ENCODE results near the gene PPIA.
"Not testable (repeated sequence)": the region's sequence is repeated elsewhere in the genome, so short reads cannot be mapped to it uniquely, and the experiment has no call there.

PPIA gene

GRCh38 chr7:44776211-44776610 is 20.3 kb upstream of the PPIA start:
- peaks cover 12% of the 10 kb centered on the region for H3K27me3 ChIP-seq
- H3K9me3 ChIP-seq, result no peaks in the 10 kb centered on the region
- H3K4me1 ChIP-seq (ENCODE audit: control insufficient read depth in 1 of 2, insufficient read depth in 1 of 2, low read depth in 1 of 2, low read length in 1 of 2), result no peaks in the 10 kb centered on the region
- no peak for TF ChIP-seq CTCF (IDR thresholded peaks at IDR 0.05)
- H3K4me3 ChIP-seq (ENCODE audit: low read depth in 1 of 2, low read length in 1 of 2), result no peak overlapping the region
- no peaks in the 10 kb centered on the region for H3K36me3 ChIP-seq
- no peak overlapping the region for H3K27ac ChIP-seq

GRCh38 chr7:44782460-44782859 is 14.0 kb upstream of the PPIA start:
- H3K9me3 ChIP-seq, result no peaks in the 10 kb centered on the region
- H3K4me3 ChIP-seq (ENCODE audit: low read depth in 1 of 2, low read length in 1 of 2), result no peak overlapping the region
- H3K27me3 ChIP-seq, result no peaks in the 10 kb centered on the region
- no peak for TF ChIP-seq CTCF (IDR thresholded peaks at IDR 0.05)
- H3K4me1 ChIP-seq (ENCODE audit: control insufficient read depth in 1 of 2, insufficient read depth in 1 of 2, low read depth in 1 of 2, low read length in 1 of 2), result no peaks in the 10 kb centered on the region
- H3K27ac ChIP-seq, result no peak overlapping the region
- no peaks in the 10 kb centered on the region for H3K36me3 ChIP-seq

DNA sequence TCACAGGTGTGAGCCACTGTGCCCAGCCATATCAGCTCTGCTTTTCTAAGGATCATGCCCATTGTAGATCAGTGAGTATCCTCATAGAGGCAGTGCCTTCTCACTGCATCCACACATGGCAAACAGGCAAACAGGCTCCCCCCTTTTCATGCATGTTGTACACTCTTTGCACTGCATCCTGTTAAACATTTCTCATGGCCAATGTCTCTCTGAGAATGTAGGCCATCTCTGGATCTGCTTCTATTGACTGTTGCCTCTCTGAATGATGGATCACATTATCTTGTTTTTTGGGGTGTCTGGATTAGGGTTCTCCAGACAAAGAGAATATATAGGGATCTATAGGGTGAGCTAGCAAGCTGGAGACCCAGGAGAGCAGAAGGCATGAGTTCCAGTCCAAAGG is 13.1 kb upstream of the PPIA start:
- Histone ChIP-seq H3K4me1 (ENCODE audit: control insufficient read depth in 1 of 2, insufficient read depth in 1 of 2, low read depth in 1 of 2, low read length in 1 of 2) (no peaks in the 10 kb centered on the region), H3K27ac (no peak overlapping the region), H3K4me3 (ENCODE audit: low read depth in 1 of 2, low read length in 1 of 2) (no peak overlapping the region)

GRCh38 chr7:44784364-44784763 is 12.1 kb upstream of the PPIA start:
- Histone ChIP-seq H3K4me3 (ENCODE audit: low read depth in 1 of 2, low read length in 1 of 2) (no peak overlapping the region), H3K4me1 (ENCODE audit: control insufficient read depth in 1 of 2, insufficient read depth in 1 of 2, low read depth in 1 of 2, low read length in 1 of 2) (no peaks in the 10 kb centered on the region), H3K36me3 (no peaks in the 10 kb centered on the region), H3K27ac (no peak overlapping the region), H3K27me3 (no peaks in the 10 kb centered on the region), H3K9me3 (no peaks in the 10 kb centered on the region)
- TF ChIP-seq CTCF (IDR thresholded peaks at IDR 0.05), result no peak

More for the DNA sequence above, 13.1 kb upstream of the PPIA start:
- no peaks in the 10 kb centered on the region for H3K27me3 ChIP-seq
- no peaks in the 10 kb centered on the region for H3K9me3 ChIP-seq
- no peak for TF ChIP-seq CTCF (IDR thresholded peaks at IDR 0.05)
- no peaks in the 10 kb centered on the region for H3K36me3 ChIP-seq

- not testable (repeated sequence) for H3K27ac ChIP-seq; H3K36me3 ChIP-seq; H3K27me3 ChIP-seq; H3K9me3 ChIP-seq; H3K4me3 ChIP-seq (ENCODE audit: low read depth in 1 of 2, low read length in 1 of 2); H3K4me1 ChIP-seq (ENCODE audit: control insufficient read depth in 1 of 2, insufficient read depth in 1 of 2, low read depth in 1 of 2, low read length in 1 of 2)
Measured at GRCh38 chr7:44785218-44785617, 11.3 kb upstream of the PPIA start.

DNA sequence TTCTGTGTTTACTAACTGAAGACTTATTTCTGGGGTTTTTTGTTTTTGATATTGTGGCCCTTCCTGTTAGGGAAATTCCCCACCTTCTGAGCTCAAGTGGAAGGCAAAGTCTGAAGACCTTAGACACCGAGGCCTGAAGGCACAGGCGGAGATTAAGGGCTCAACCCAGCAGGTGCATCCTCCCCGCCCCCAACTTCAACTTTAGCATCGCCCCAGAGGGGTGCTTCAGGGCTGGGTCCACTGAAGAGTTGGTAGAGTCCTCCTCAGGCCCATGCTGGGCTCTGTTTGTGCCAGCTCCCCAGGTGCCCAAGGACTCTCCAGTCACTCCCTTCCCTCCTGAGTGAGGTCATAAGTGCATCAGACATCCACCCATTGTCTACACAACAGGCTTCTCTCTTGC is 9.4 kb upstream of the PPIA start:
- no peaks in the 10 kb centered on the region for H3K36me3 ChIP-seq
- H3K4me1 ChIP-seq (ENCODE audit: control insufficient read depth in 1 of 2, insufficient read depth in 1 of 2, low read depth in 1 of 2, low read length in 1 of 2), result no peaks in the 10 kb centered on the region
- no peak overlapping the region for H3K27ac ChIP-seq
- H3K4me3 ChIP-seq (ENCODE audit: low read depth in 1 of 2, low read length in 1 of 2), result no peak overlapping the region
- no peaks in the 10 kb centered on the region for H3K9me3 ChIP-seq
- no peaks in the 10 kb centered on the region for H3K27me3 ChIP-seq
- TF ChIP-seq CTCF (IDR thresholded peaks at IDR 0.05), result no peak
